GM13976 (cell line): ENCODE results near the gene KMT5B.

Experiments used
- DNase-seq: peaks from one replicate; pipeline ENCODE4 v3.0.0; 2012; ENCODE audit warnings: low spot score
- in situ Hi-C: fragments of 300-500 bp; cut with MboI; formaldehyde crosslinking; loops from one replicate; pipeline ENCODE4 v1.12.0; 2022; ENCODE audit warnings: low sequenced_read_pairs, mixed read lengths, inconsistent platforms; ENCODE audit not compliant: unreplicated experiment
- TF ChIP-seq, protein P1 (sequence below): IDR thresholded peaks from 2 replicates; pipeline ENCODE4 v1.5.1; 2012; ENCODE audit warnings: borderline replicate concordance, mild to moderate bottlenecking; ENCODE audit not compliant: insufficient read depth; ENCODE audit errors: extremely low read depth, missing control alignments, control extremely low read depth

Gene KMT5B

DNA sequence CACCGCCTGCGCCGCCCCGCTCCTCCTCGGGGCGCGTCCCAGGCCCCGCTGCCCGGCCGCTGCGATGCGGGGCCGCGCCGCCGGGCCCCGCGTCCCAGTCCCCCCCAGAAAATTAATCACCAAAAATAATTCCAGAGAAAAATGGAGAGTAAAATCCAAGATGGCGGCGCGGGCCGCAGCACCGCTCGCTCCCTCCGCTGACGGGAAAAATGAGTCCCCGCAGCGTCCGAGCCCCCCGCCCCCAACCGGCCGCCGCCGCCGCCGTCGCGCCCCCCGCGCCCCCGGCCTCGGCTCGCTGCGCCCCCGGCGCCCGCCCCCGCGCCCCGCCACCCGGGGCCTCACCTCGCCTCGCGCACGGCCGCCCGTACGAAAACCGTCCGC lies at the start of gene KMT5B:
TSS of gene KMT5B (minus strand) at position 162 of the 381 bp plus-strand sequence. CDS start 23,220 bp downstream, outside the sequence.
- in situ Hi-C loops: no loop called here
- TF ChIP-seq, protein P1, sequence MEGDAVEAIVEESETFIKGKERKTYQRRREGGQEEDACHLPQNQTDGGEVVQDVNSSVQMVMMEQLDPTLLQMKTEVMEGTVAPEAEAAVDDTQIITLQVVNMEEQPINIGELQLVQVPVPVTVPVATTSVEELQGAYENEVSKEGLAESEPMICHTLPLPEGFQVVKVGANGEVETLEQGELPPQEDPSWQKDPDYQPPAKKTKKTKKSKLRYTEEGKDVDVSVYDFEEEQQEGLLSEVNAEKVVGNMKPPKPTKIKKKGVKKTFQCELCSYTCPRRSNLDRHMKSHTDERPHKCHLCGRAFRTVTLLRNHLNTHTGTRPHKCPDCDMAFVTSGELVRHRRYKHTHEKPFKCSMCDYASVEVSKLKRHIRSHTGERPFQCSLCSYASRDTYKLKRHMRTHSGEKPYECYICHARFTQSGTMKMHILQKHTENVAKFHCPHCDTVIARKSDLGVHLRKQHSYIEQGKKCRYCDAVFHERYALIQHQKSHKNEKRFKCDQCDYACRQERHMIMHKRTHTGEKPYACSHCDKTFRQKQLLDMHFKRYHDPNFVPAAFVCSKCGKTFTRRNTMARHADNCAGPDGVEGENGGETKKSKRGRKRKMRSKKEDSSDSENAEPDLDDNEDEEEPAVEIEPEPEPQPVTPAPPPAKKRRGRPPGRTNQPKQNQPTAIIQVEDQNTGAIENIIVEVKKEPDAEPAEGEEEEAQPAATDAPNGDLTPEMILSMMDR: no peak
- peak; percentile 58 for DNase-seq

DNA sequence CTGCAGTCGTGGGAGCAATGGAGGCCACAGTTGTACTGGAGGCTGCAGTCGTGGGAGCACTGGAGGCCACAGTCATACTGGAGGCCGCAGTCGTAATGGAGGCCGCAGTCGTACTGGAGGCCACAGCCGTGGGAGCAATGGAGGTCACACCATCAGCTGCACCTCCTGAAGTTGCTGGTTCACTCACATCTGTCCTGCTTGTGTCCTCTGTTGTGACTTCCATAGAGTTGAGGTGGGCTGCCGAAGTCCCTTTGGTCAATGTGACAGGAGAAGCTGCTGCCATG lies 49.4 kb upstream of the KMT5B start:
- no peak for DNase-seq
- TF ChIP-seq, protein P1: no peak
- in situ Hi-C loops: no loop called here

DNA sequence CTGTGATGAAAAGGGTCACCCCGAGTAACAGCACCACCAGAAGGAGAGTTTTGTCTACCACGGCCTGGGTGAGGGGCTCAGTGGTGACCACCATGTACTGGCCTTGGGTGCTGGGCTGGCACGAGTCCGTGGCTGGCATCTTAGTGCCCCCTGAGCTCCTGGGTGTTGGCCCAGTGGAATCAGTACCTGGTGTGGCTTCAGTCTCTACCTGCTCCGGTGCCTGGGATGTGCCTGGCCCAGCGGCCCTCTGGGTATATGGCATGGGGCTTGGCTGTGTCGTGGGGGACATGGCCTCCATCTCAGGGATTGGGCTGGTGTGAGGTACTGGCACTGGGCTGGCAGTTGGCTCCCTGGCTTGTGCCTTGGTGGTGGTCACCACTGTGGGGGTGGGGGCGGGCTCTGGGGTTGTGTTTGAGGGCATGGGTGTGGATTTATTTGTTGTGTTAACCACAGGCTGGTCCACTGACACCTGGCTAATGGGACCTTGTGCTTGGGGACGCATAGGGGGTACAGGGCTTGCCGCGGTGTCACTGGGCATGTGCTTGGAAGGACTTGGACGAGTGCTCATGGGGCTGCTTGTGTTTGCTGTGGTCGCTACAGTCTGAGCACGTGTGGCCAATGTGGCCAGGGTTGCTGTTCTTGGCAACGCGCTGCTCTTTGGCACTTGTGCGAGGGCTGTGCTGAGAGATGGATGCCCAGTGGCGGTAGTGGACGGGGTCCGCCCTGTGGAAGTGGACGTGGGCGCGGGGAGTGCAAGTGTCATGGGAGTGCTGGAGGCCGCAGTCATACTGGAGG lies 48.9 kb upstream of the KMT5B start:
- in situ Hi-C loops: no loop called here
- no peak for DNase-seq
- TF ChIP-seq, protein P1: no peak

DNA sequence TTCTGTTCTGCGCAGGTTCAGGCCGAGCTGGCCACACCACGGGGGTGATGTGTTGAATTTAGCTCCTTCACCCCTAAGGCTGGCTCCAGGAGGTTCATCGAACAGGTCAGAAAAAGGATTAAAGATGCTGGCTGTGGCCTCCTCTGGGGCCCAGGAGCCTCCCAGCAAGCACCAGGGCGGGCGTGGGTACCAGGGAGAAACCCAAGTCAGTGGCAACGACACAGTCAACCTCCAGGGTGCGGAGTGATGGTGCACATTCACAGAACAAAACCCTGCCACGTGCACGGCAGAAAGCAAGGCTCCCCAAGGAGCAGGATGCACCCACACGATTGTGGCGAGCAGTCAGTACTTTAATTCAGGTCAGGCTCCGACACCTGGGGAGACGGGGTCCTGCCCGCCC lies 47.9 kb upstream of the KMT5B start:
- in situ Hi-C loops: no loop called here

DNA sequence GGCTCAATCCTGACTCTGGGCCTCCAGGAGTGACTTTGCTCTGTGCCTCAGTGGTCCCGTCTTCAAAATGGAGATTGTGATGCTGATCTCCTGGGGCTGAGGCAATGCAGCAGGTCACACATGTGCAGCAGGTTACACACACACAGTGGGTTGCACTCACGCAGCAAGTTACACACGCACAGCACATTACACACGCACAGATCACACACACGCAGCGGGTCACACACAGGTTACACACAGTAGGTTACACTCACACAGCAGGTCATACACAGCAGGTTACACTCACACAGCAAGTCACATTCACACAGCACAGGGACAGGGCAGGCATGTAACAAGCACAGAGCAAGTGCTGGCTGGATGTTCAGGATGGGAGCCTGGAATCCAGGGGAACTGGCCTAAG lies 47.4 kb upstream of the KMT5B start:
- no peak for DNase-seq
- TF ChIP-seq, protein P1: no peak
- in situ Hi-C loops: no loop called here

More for the DNA sequence above, 47.9 kb upstream of the KMT5B start:
- TF ChIP-seq, protein P1: no peak
- no peak for DNase-seq

DNA sequence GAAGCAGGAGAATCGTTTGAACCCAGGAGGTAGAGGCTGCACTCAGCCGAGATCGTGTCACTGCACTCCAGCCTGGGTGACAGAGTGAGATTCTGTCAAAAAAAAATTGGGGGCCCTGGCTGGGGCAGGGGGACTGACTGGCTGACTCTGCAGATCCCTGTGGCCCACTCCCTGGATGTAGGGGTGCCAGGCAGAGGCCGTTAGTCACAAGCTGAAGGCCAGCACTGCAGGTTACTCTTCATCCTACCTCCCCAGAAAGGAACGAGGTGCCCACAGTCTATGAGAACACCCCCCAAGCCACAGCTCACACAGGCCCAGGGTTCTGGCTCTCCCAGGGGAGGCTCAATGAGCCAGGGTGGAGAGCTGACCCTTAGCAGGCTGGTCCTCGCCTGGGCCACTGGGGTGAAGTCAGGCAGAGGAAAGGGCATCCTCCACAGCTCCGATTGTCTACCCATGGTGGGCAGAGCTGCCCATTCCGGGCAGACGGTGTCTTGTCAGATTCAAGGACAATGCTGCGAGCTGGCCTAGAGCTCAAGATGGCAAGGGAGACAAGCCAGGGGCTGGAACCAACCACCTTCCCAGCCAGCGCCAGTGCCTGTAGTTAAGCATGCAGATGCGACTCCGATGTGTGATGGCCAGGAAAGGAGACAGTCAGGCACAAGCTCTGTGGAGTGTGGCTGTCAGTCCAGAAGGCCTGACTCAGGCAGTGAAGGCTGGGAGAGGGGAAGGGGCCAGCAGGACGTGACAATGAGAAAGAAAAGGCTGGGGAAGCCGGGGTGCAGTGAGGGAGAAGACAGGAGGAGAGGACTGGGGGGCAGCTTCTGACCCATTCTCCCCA lies 46.2 kb upstream of the KMT5B start:
- no peak for DNase-seq
- TF ChIP-seq, protein P1: no peak
- in situ Hi-C loops: loop anchor here (5.0 kb wide), 1 partner anchor 38 kb away; no protein-coding TSS in a partner anchor
